Measurements from ENCODE around the gene VPS18.

VPS18 gene

GRCh38 chr15:40914013-40914412, 19.8 kb downstream of the VPS18 start:
- FAIRE-seq (no peak), DNase-seq (ENCODE audit: insufficient read length, low spot score) (no peak)
- no peak for TF ChIP-seq POLR2A (IDR thresholded peaks at IDR 0.05; ENCODE audit: low read depth, low read length)

DNA sequence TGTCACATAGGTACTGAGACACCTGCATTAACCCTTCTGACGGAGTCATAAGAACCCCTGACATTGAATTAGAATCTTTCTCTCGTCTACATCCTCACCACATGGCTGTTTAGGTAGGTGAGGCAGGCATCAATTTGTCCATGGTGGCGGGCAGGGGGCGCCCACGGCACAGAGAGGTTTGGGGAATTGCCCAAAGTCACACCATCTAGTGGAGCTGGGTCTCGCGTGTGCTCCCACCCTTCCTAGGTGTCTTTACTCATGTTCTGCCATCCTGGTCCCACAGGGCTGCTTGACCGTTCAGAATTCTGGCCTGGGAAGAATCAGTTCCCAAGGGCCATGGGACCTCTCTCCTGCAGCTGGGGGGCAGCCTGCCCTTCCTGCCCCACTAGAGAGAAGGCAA, 20.2 kb downstream of the VPS18 start:
- DNase-seq (ENCODE audit: insufficient read length, low spot score) (no peak), FAIRE-seq (no peak)
- no peak for TF ChIP-seq POLR2A (IDR thresholded peaks at IDR 0.05; ENCODE audit: low read depth, low read length)

- no peak for TF ChIP-seq POLR2A (IDR thresholded peaks at IDR 0.05; ENCODE audit: low read depth, low read length)
- DNase-seq (ENCODE audit: insufficient read length, low spot score) (no peak), FAIRE-seq (no peak)
Measured at GRCh38 chr15:40915116-40915661, 20.9 kb downstream of the VPS18 start.

- no peak for TF ChIP-seq POLR2A (IDR thresholded peaks at IDR 0.05; ENCODE audit: low read depth, low read length)
- FAIRE-seq = no peak
- no peak for DNase-seq (ENCODE audit: insufficient read length, low spot score)
Measured at GRCh38 chr15:40915679-40916078, 21.4 kb downstream of the VPS18 start.

GRCh38 chr15:40917585-40917984, 23.3 kb downstream of the VPS18 start:
- TF ChIP-seq POLR2A (IDR thresholded peaks at IDR 0.05; ENCODE audit: low read depth, low read length) = no peak
- FAIRE-seq (no peak), DNase-seq (ENCODE audit: insufficient read length, low spot score) (no peak)

- no peak for FAIRE-seq
- TF ChIP-seq POLR2A (IDR thresholded peaks at IDR 0.05; ENCODE audit: low read depth, low read length) = no peak
- DNase-seq (ENCODE audit: insufficient read length, low spot score) = no peak
Measured at GRCh38 chr15:40918146-40918798, 24.0 kb downstream of the VPS18 start.

- FAIRE-seq = no peak
- no peak for TF ChIP-seq POLR2A (IDR thresholded peaks at IDR 0.05; ENCODE audit: low read depth, low read length)
- no peak for DNase-seq (ENCODE audit: insufficient read length, low spot score)
Measured at GRCh38 chr15:40918799-40919392, 24.6 kb downstream of the VPS18 start.

- DNase-seq (ENCODE audit: insufficient read length, low spot score) (no peak), FAIRE-seq (no peak)
- no peak for TF ChIP-seq POLR2A (IDR thresholded peaks at IDR 0.05; ENCODE audit: low read depth, low read length)
Measured at GRCh38 chr15:40921949-40922607, 27.8 kb downstream of the VPS18 start.

GRCh38 chr15:40922608-40923005, 28.4 kb downstream of the VPS18 start:
- TF ChIP-seq POLR2A (IDR thresholded peaks at IDR 0.05; ENCODE audit: low read depth, low read length) = no peak
- FAIRE-seq = no peak
- no peak for DNase-seq (ENCODE audit: insufficient read length, low spot score)

DNA sequence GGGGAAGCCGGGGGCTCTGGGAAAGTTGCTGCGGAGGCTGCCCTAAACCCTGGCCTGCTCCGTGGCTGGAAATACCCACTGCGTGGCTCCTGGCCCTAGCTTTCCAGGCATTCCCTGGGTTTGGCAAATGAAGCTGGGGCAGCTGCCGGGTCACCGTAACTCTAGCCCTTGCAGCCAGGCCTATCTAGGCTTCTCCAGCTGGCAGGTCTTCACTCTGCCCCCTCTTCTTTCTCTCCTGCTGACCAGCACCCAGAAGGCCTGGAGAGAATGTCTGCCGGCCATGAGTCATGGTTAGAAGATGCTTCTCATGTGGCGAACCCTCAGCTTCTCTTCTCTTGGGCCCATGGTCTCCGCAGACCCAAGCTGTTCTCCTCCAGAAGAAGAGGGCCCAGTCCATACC, 29.3 kb downstream of the VPS18 start:
- no peak for TF ChIP-seq POLR2A (IDR thresholded peaks at IDR 0.05; ENCODE audit: low read depth, low read length)
- DNase-seq (ENCODE audit: insufficient read length, low spot score) = no peak
- no peak for FAIRE-seq

- TF ChIP-seq POLR2A (IDR thresholded peaks at IDR 0.05; ENCODE audit: low read depth, low read length) = no peak
- no peak for DNase-seq (ENCODE audit: insufficient read length, low spot score)
- FAIRE-seq = no peak
Measured at GRCh38 chr15:40925495-40925862, 31.2 kb downstream of the VPS18 start.

GRCh38 chr15:40925863-40926658, 31.8 kb downstream of the VPS18 start:
- TF ChIP-seq POLR2A (IDR thresholded peaks at IDR 0.05; ENCODE audit: low read depth, low read length) = no peak
- DNase-seq (ENCODE audit: insufficient read length, low spot score) (no peak), FAIRE-seq (no peak)

DNA sequence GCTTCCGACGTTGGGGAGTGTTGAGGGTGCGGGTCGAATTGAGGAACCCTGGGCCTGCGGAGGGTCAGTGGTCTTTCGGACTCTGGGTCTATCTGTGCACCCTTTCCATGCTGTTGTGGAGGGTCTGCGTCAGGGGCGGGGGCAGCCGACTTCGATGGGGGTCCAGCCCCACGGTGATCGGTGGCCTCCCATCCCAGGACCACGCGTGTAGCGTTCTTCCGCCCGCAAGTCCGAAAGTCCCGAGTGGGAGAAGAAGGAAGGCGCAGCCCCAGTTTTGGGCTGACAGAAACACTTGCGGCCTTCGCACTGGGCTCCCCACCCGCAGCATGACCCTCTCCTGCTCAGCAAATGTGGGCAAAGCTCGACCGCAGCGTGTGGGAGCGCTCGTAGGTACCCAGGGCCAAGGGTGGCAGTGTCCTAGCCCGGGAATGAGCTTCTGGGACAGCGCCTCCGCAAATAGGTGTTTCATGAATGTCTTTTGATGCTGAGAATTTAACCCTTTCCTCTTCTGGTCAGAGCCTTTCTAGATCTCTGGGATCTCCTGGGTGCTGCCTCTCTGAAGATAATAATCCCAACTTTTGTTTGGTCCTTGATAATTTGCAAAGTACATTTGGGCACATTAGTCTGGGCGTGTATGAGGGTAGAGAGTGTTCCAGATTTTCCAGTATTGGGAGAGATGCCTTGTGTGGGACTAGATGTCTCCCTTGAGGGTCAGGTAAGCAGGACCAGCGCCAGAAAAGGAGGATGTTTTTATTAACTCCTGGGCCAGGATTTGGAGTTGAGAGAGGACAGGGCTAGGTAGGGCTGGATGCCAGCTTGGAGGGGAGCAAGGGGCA, 32.6 kb downstream of the VPS18 start:
- FAIRE-seq (no peak), DNase-seq (ENCODE audit: insufficient read length, low spot score) (no peak)
- TF ChIP-seq POLR2A (IDR thresholded peaks at IDR 0.05; ENCODE audit: low read depth, low read length) = no peak

Data from H54 (cell line).